T47D (cell line): ENCODE results near the gene ADGRL2.

Source experiments
- DNase-seq, 2 experiments: peaks; one replicate each; pipeline versions ENCODE4 v3.0.0 to v3.0.0-alpha.2; 2011 to 2012; ENCODE audit warnings: low read depth in 1 of 2, low spot score in 1 of 2
- JUND ChIP-seq: IDR thresholded peaks from 2 replicates; pipeline ENCODE4 v1.6.1; 2012; ENCODE audit warnings: low read depth
- in situ Hi-C: cut with HindIII; loops from 2 replicates; pipeline ENCODE4 v1.10.0; 2016; ENCODE audit warnings: low sequenced_read_pairs, low pct_unique_long_range_greater_than_20kb

Gene ADGRL2

DNA sequence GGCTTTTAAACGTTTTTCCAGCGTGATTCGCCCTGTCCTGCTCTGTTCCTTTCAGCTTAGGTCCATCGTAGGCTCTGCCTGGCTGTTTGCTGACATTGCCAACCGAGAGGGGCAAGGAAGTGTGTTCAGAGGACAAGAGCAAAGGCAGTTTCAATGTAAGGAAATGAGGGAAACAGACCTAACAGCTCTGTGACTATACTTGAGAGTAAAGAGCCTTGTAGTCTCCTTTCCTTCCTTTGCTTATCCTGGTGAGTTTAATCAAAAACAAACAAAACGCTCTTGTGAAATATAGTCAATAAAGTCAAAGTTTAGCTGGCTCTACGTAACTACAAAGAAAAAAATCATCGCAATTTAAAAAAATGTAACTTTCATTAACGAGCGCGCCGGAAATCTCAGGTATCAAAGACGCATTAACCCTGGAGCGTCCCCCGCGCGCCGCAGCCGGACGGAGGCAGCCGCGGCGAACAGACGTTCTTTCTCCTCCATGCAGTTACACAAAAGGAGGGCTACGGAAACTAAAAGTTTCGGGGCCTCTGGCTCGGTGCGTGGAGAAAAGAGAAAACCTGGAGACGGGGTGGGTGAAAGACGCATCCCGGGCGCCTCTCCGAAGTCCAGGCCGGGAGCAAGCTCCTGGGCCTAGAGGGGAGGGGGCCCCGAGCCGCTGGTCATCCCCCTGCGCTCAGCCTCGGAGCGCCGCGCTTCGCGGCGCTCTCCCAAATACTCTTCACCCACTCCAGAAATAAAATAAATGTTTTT, 617 bp upstream of the ADGRL2 start:
- in situ Hi-C loops: no loop called here
- no peak for DNase-seq
- TF ChIP-seq JUND: no peak

- no peak for DNase-seq
- TF ChIP-seq JUND: no peak
- in situ Hi-C loops: no loop called here
These were observed 1.1 kb downstream of the ADGRL2 start for GRCh38 chr1:81801651-81802456.

DNA sequence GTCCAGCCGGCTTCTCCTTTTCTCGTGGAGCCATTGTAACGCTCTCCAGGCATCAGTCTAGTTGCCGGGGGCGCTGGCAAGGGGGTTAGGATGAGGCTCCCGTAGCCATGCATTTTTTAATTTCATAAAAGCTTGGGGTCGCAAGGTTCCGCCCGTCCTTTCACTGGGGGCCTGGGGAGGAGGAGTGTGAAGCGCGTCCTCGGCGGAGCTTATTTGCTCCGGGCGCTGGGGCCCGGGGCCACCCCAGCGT, 1.6 kb downstream of the ADGRL2 start:
- in situ Hi-C loops: no loop called here
- no peak for TF ChIP-seq JUND
- no peak for DNase-seq

- no peak for DNase-seq
- in situ Hi-C loops: no loop called here
- no peak for TF ChIP-seq JUND
These were observed 2.1 kb downstream of the ADGRL2 start for GRCh38 chr1:81802707-81803430.

DNA sequence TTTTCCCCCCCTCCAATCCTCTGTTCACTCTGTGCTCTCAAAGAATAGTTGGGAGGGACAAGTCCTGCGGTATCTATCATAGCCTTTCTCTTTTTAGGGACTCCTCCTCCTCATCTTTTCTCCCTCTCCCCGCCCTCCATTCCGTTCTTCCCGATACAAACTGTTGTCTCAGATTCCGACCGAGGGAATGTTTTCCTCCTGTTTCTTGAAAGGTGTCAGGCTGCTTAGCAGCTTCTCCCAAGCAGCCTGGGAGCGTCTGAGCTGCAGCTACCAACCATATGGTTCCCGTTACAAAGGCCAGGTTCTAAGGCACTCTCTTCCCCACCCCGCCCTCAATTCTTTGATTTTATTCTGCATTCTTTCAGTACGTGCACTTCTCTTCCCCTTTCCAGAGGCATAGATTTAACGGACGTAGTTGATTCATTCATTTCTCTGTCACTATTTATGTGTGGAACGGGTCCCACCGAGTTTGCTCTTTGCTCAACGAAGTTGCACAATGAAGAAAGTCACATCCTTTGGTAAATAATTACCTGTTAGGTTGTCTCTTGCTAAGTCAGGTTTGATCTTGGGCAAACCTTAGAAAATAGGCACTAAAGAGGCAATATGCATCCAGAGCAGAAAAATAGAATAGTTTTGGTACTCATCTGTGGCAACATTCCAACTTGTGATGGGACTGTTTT, 2.8 kb downstream of the ADGRL2 start:
- DNase-seq: no peak
- in situ Hi-C loops: no loop called here
- no peak for TF ChIP-seq JUND

- no peak for DNase-seq
- in situ Hi-C loops: no loop called here
- TF ChIP-seq JUND: no peak
These were observed 3.6 kb downstream of the ADGRL2 start for GRCh38 chr1:81804312-81804711.

DNA sequence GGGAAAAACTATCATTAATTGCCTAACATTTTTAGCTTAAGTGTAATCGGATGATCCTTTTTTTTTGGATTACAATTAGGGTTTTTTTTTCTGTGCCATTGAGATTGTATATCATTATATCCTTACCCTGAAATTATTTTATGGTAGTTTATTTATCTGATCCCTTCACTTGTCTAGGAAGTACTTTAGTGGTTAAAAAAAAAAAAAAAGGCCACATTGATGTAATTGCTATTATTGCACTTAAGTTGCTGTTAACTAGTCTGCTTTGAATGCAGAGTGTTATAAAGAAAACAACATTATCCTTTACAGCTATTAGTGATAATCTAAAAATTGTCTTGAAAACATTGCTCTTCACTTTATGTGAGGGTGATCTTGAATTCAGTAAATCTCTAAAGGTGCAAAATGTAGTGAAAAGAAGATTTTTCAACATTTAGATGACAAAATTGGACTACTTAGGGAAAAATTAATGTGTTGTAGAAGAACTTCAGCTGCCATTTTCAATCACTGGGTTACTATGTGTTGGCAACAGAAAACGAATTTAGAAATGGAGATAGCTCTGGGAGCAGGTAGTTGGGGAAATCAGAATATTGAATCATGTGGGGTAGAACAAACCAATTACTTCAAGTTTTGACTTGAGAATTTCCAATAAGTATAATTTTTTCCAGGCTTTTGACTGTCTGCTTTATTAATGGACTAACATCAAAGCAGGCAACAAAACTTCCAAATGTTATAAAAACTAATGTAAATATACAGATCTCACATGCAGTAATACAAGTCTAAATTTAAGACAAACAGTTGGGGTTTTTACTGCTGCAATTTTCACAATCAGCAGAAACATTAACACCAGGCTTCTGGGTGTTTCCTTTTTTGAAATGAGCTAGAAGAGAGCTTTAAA, 5.0 kb downstream of the ADGRL2 start:
- TF ChIP-seq JUND: no peak
- in situ Hi-C loops: no loop called here

DNA sequence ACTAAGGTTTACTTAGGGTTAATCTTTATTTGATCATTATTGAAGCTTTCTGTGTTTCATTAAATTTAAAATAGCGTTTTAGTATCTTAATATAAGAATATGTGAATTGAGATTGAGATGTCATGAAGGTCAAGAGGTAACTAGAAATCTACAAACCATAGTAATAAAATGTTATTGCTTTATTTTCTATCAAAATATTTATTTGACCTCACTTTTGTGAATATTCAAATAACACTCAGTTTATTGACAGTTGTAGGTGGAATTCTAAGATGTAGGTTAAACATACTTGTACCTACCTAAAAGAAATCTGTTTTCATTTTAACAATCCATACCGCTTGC, 5.7 kb downstream of the ADGRL2 start:
- in situ Hi-C loops: no loop called here
- no peak for TF ChIP-seq JUND
- DNase-seq: no peak

More for the DNA sequence above, 5.0 kb downstream of the ADGRL2 start:
- no peak for DNase-seq

GRCh38 chr1:81808760-81809159, 8.0 kb downstream of the ADGRL2 start:
- DNase-seq: peak in 1 of 2 experiments; percentile 26
- in situ Hi-C loops: no loop called here
- TF ChIP-seq JUND: no peak

- no peak for DNase-seq
- no peak for TF ChIP-seq JUND
- in situ Hi-C loops: no loop called here
These were observed 9.1 kb downstream of the ADGRL2 start for GRCh38 chr1:81809808-81810207.

- TF ChIP-seq JUND: no peak
- no peak for DNase-seq
- in situ Hi-C loops: no loop called here
These were observed 11.1 kb downstream of the ADGRL2 start for GRCh38 chr1:81811757-81812371.
